Renal cortex interstitium (tissue), 11 donors: Measurements from ENCODE around the gene KRTAP10-3. TPM values are rescaled to one million over a fixed set of nuclear protein-coding genes. Genes with fewer than 3 reads are reported as not detected.
A peak's percentile ranks its signal among the peaks of the same experiment; 100 is the strongest.

Experiments
- DNase-seq, 11 donors: peaks; one replicate each; pipeline ENCODE4 v3.0.0-alpha.2; 2013; ENCODE audit warnings: low read depth in 9 of 11, low spot score in 4 of 11; ENCODE audit errors: extremely low read depth in 1 of 11
- polyA plus RNA-seq, 3 donors: library from polyadenylated mRNA; unstranded; fragments of 120-200 nt; gene quantifications; one replicate each; pipeline ENCODE4 v1.2.1, GENCODE V29; 2013; ENCODE audit not compliant: insufficient read length in 3 of 3

The KRTAP10-3 gene
- polyA plus RNA-seq, 3 donors, result not detected

GRCh38 chr21:44511219-44511937 is 47.2 kb downstream of the KRTAP10-3 start:
- DNase-seq, result no peak

GRCh38 chr21:44510508-44511218 is 47.9 kb downstream of the KRTAP10-3 start:
- DNase-seq, result peak; percentile 36 to 72 (median 56)

- no peak for DNase-seq
Measured at GRCh38 chr21:44510109-44510507, 48.5 kb downstream of the KRTAP10-3 start.

- DNase-seq, result no peak
Measured at GRCh38 chr21:44509539-44509938, 49.1 kb downstream of the KRTAP10-3 start.

GRCh38 chr21:44508711-44509445 is 49.7 kb downstream of the KRTAP10-3 start:
- no peak for DNase-seq

- DNase-seq, result no peak
Measured at GRCh38 chr21:44508426-44508710, 50.2 kb downstream of the KRTAP10-3 start.

Other genes with a start within 250 kb of the KRTAP10-3 start
- gene CFAP410, start 219.4 kb downstream of the KRTAP10-3 start, polyA plus RNA-seq, result 10 to 100 TPM; 14.9 to 38.7 (median 31.9) TPM
- 1 to 10 TPM in 2 of 3 donors, under 1 TPM in 1; 0.81 to 1.4 (median 1.2) TPM for gene TRPM2, start 205.2 kb downstream of the KRTAP10-3 start, polyA plus RNA-seq
- gene LRRC3, start 103.3 kb downstream of the KRTAP10-3 start, polyA plus RNA-seq, result 1 to 10 TPM; 4.1 to 6.0 (median 5.8) TPM
- gene KRTAP10-1, start 18.6 kb downstream of the KRTAP10-3 start, polyA plus RNA-seq, result not detected
- not detected for gene KRTAP10-2, start 7.3 kb downstream of the KRTAP10-3 start, polyA plus RNA-seq
- gene KRTAP10-4, start 14.9 kb upstream of the KRTAP10-3 start, polyA plus RNA-seq, result not detected
- not detected for gene KRTAP10-5, start 21.8 kb upstream of the KRTAP10-3 start, polyA plus RNA-seq
- not detected for gene KRTAP10-6, start 33.7 kb upstream of the KRTAP10-3 start, polyA plus RNA-seq
- gene KRTAP10-7, start 41.8 kb upstream of the KRTAP10-3 start, polyA plus RNA-seq, result not detected
- gene KRTAP10-8, start 53.3 kb upstream of the KRTAP10-3 start, polyA plus RNA-seq, result not detected
- not detected for gene KRTAP10-9, start 68.3 kb upstream of the KRTAP10-3 start, polyA plus RNA-seq
- not detected for gene KRTAP10-10, start 78.6 kb upstream of the KRTAP10-3 start, polyA plus RNA-seq
- gene KRTAP10-11, start 87.6 kb upstream of the KRTAP10-3 start, polyA plus RNA-seq, result not detected
- gene KRTAP12-4, start 95.9 kb upstream of the KRTAP10-3 start, polyA plus RNA-seq, result not detected
- not detected for gene KRTAP12-3, start 99.1 kb upstream of the KRTAP10-3 start, polyA plus RNA-seq
- not detected for gene KRTAP12-2, start 108.1 kb upstream of the KRTAP10-3 start, polyA plus RNA-seq
- not detected for gene KRTAP12-1, start 123.4 kb upstream of the KRTAP10-3 start, polyA plus RNA-seq
- gene KRTAP10-12, start 138.4 kb upstream of the KRTAP10-3 start, polyA plus RNA-seq, result not detected
- gene TSPEAR, start 152.8 kb upstream of the KRTAP10-3 start, polyA plus RNA-seq, result 1 to 10 TPM in 1 of 3 donors, under 1 TPM in 2; 0.82 to 1.5 (median 0.89) TPM
- 100 to 1,000 TPM in 1 of 3 donors, 10 to 100 TPM in 2; 82.1 to 132 (median 83.4) TPM for gene UBE2G2, start 243.0 kb upstream of the KRTAP10-3 start, polyA plus RNA-seq